Measurements from ENCODE around the gene ZNF23. TPM values are rescaled to one million over a fixed set of nuclear protein-coding genes. Genes with fewer than 3 reads are reported as not detected.

The ZNF23 gene
- total and polyA plus RNA-seq, 8 donors: 1.2 to 52.6 (median 5.5) TPM

DNA sequence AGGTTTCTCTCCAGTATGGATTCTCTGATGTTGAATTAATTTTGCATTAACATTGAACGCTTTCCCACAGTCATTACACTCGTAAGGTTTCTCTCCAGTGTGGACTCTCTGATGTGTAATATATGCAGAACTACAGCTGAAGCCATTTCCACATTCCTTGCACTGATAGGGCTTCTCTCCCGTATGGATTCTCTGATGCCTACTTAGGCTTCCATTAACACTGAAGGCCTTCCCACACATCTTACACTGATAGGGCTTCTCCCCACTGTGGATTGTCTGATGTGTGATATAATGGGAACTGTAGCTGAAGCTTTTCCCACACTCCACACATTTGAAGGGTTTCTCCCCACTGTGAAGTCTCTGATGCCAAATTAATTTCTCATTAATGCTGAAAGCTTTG, 13.0 kb downstream of the ZNF23 start:
- Histone ChIP-seq H3K4me1 (no peaks in the 10 kb centered on the region), H3K4me3 (no peak overlapping the region), H3K9me3 (peaks cover 59 to 100% (median 89%) of the 10 kb centered on the region in 4 donors), H3K27me3 (no peaks in the 10 kb centered on the region), H3K27ac (no peak overlapping the region), H3K36me3 (peaks cover 55 to 74% (median 62%) of the 10 kb centered on the region in 4 donors)
- no peak for TF ChIP-seq POLR2AphosphoS5 (IDR thresholded peaks at IDR 0.05)
- no peak for TF ChIP-seq POLR2A (IDR thresholded peaks at IDR 0.05)
- TF ChIP-seq, protein P1, sequence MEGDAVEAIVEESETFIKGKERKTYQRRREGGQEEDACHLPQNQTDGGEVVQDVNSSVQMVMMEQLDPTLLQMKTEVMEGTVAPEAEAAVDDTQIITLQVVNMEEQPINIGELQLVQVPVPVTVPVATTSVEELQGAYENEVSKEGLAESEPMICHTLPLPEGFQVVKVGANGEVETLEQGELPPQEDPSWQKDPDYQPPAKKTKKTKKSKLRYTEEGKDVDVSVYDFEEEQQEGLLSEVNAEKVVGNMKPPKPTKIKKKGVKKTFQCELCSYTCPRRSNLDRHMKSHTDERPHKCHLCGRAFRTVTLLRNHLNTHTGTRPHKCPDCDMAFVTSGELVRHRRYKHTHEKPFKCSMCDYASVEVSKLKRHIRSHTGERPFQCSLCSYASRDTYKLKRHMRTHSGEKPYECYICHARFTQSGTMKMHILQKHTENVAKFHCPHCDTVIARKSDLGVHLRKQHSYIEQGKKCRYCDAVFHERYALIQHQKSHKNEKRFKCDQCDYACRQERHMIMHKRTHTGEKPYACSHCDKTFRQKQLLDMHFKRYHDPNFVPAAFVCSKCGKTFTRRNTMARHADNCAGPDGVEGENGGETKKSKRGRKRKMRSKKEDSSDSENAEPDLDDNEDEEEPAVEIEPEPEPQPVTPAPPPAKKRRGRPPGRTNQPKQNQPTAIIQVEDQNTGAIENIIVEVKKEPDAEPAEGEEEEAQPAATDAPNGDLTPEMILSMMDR (IDR thresholded peaks at IDR 0.05): no peak
- TF ChIP-seq EP300 (IDR thresholded peaks at IDR 0.05): no peak
- 94 to 97% (median 95%) methylated on average over 3 of the region's 3 CpGs for WGBS, 5 donors
- no peak for DNase-seq
- intact Hi-C loops (cut with DNase I; ENCODE audit: low total_unique reads): no loop called here

DNA sequence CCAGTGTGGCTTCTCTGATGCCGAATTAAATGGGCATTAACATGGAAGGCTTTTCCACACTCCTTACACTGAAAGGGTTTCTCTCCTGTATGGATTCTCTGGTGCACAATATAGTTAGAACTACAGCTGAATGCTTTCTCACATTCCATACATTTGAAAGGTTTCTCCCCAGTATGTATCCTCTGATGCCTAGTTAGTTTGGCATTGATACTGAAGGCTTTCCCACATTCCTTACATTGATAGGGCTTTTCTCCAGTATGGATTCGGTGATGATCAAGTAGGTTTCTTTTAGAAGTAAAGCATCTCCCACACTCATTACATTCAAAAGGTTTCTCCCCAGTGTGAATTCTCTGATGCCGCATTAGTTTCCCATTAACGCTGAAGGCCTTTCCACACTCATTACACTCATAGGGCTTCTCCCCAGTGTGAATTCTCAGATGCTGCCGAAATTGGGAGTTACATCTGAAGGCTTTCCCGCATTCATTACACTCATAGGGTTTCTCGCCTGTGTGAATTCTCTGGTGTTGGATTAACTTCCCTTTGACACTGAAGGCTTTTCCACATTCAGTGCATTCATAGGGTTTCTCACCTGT, 13.7 kb downstream of the ZNF23 start:
- Histone ChIP-seq H3K4me3 (no peak overlapping the region), H3K36me3 (peaks cover 49 to 67% (median 56%) of the 10 kb centered on the region in 4 donors), H3K27me3 (no peaks in the 10 kb centered on the region), H3K4me1 (no peaks in the 10 kb centered on the region), H3K9me3 (peaks cover 59 to 100% (median 92%) of the 10 kb centered on the region in 4 donors), H3K27ac (no peak overlapping the region)
- intact Hi-C loops (cut with DNase I; ENCODE audit: low total_unique reads): no loop called here
- no peak for TF ChIP-seq EP300 (IDR thresholded peaks at IDR 0.05)
- TF ChIP-seq POLR2A (IDR thresholded peaks at IDR 0.05): no peak
- TF ChIP-seq, protein P1 (IDR thresholded peaks at IDR 0.05): no peak
- TF ChIP-seq POLR2AphosphoS5 (IDR thresholded peaks at IDR 0.05): no peak
- no peak for DNase-seq
- WGBS, 5 donors: 96 to 98% (median 98%) methylated on average over 7 of the region's 7 CpGs

DNA sequence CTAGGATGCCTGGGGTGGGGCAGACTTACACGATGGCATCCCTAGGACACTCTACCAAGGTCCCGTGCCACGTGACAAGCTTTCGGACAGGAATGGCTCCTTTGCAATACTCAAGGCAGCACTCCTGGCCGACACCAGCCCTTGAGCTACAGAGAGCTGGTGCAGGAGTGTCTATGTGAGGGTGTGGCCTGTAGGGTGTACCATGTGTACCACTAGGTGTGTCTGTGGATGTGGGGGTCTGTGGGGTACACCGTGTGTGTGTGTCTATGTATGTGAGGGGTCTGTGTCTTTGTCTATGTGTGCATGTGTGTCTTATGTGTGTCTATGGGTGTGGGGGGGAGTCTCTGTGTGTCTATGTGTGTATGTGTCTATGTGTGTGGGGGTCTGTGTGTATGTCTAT, 18.3 kb downstream of the ZNF23 start:
- Histone ChIP-seq H3K9me3 (peaks cover 36 to 87% (median 80%) of the 10 kb centered on the region in 4 donors), H3K27ac (no peak overlapping the region), H3K27me3 (peaks cover 0 to 23% (median 11%) of the 10 kb centered on the region in 3 donors), H3K4me3 (no peak overlapping the region), H3K36me3 (peaks cover 7 to 21% (median 9%) of the 10 kb centered on the region in 4 donors), H3K4me1 (no peaks in the 10 kb centered on the region)
- no peak for DNase-seq
- WGBS, 5 donors: 80 to 95% (median 93%) methylated on average over 4 to 6 of the region's 6 CpGs
- TF ChIP-seq, protein P1 (IDR thresholded peaks at IDR 0.05): no peak
- TF ChIP-seq POLR2AphosphoS5 (IDR thresholded peaks at IDR 0.05) (no peak), POLR2A (IDR thresholded peaks at IDR 0.05) (no peak), EP300 (IDR thresholded peaks at IDR 0.05) (no peak)
- intact Hi-C loops (cut with DNase I; ENCODE audit: low total_unique reads): no loop called here

DNA sequence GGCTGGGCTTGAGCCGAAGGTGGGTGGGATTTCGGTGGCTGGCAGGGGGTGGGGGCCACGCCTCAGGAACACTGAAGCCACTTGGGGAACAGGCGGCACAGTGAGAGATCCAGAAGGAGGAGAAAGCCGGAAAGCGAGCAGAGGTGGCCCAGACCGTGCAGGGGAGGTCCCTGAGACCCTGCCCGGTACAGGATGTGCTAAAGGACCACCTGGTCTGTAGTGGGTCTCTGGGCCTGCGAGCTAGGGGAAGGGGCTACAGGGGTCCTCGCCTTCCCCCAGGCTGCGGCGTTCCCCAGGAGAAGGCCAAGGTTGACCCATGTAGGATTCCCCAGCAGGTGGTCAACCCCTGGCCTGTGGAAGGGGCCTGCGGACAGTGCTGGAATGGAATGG, 20.0 kb downstream of the ZNF23 start, which contains the start of gene TLE7:
TSS of gene TLE7 (minus strand) at position 4 of the 390 bp plus-strand sequence. CDS start 8,730 bp downstream, outside the sequence.
- Histone ChIP-seq H3K27ac (no peak within 1 kb of the TSS), H3K9me3 (peaks cover 22 to 70% (median 64%) of the 10 kb centered on the region in 4 donors), H3K36me3 (peaks cover 0 to 9% (median 0%) of the 10 kb centered on the region in 4 donors), H3K4me1 (no peaks in the 10 kb centered on the region), H3K4me3 (no peak within 1 kb of the TSS), H3K27me3 (peaks cover 0 to 23% (median 12%) of the 10 kb centered on the region in 3 donors)
- WGBS, 5 donors: 82 to 94% (median 86%) methylated on average over 13 of the region's 13 CpGs
- intact Hi-C loops (cut with DNase I; ENCODE audit: low total_unique reads): no loop called here
- no peak for DNase-seq
- TF ChIP-seq, protein P1 (IDR thresholded peaks at IDR 0.05): no peak
- TF ChIP-seq EP300 (IDR thresholded peaks at IDR 0.05): no peak
- TF ChIP-seq POLR2AphosphoS5 (IDR thresholded peaks at IDR 0.05): no peak
- no peak for TF ChIP-seq POLR2A (IDR thresholded peaks at IDR 0.05)

Data from stomach (tissue), 9 donors.